Measurements from ENCODE around the gene CASP12. TPM values are rescaled to one million over a fixed set of nuclear protein-coding genes. Genes with fewer than 3 reads are reported as not detected.

Gene CASP12
- total and polyA plus RNA-seq, 8 donors: 0.16 to 0.66 (median 0.23) TPM; not detected in 3

DNA sequence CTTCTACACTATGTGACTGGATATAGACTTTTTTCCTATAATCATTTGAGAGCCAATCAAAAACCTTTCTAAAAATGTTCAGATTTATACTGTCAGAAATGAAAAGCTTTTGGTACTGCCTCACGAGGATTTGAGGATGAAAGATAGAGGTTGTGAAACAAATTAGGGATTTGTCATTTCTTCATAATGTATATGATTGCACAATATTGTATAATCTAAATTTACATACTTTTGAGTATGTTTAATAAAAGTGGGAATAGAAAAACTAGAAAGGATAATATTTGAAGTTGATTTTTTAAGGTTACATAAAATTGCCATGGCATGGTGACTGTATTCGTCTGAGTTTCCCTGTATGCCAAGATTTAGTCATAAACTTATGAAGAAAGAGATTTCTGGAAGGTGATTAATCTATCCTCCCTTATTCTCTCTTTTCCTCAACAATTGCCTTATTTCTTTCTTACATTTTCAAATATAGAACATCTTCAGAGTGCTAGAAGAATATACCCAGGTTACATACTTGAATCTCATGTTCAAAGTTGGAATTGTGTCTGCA is 56.2 kb downstream of the CASP12 start:
- intact Hi-C loops (cut with DNase I): no loop called here
- no peak for ATAC-seq
- Histone ChIP-seq H3K27me3 (no peaks in the 10 kb centered on the region), H3K27ac (no peak overlapping the region), H3K4me1 (no peaks in the 10 kb centered on the region), H3K36me3 (no peaks in the 10 kb centered on the region), H3K9me3 (no peaks in the 10 kb centered on the region), H3K4me3 (no peak overlapping the region)
- WGBS, 2 donors: 65 to 82% methylated on average over 2 of the region's 2 CpGs
- no peak for FAIRE-seq
- TF ChIP-seq, protein P1, sequence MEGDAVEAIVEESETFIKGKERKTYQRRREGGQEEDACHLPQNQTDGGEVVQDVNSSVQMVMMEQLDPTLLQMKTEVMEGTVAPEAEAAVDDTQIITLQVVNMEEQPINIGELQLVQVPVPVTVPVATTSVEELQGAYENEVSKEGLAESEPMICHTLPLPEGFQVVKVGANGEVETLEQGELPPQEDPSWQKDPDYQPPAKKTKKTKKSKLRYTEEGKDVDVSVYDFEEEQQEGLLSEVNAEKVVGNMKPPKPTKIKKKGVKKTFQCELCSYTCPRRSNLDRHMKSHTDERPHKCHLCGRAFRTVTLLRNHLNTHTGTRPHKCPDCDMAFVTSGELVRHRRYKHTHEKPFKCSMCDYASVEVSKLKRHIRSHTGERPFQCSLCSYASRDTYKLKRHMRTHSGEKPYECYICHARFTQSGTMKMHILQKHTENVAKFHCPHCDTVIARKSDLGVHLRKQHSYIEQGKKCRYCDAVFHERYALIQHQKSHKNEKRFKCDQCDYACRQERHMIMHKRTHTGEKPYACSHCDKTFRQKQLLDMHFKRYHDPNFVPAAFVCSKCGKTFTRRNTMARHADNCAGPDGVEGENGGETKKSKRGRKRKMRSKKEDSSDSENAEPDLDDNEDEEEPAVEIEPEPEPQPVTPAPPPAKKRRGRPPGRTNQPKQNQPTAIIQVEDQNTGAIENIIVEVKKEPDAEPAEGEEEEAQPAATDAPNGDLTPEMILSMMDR (IDR thresholded peaks at IDR 0.05): no peak
- no peak for DNase-seq

DNA sequence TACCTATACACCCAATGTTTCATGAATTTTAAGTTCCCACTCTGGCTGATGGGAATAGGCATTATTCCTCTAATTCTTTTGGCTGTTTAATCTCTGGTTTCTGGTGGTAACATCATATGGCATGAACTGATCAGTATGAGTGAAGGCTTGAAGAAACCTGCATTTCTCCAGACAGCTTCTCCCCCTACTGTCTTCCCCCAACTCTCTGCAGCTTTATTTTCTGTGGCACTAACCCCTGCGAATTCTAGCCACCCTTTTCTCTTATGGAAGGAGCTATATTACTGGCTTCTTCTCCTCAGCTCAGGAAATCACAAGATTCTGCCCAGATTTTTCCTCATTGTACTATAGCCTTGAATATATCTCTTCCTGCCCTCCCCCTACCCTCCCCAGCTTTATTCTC is 57.1 kb downstream of the CASP12 start:
- WGBS, 2 donors: 58 to 61% methylated on average over 1 of the region's 1 CpG
- intact Hi-C loops (cut with DNase I): no loop called here
- TF ChIP-seq, protein P1 (IDR thresholded peaks at IDR 0.05): no peak

DNA sequence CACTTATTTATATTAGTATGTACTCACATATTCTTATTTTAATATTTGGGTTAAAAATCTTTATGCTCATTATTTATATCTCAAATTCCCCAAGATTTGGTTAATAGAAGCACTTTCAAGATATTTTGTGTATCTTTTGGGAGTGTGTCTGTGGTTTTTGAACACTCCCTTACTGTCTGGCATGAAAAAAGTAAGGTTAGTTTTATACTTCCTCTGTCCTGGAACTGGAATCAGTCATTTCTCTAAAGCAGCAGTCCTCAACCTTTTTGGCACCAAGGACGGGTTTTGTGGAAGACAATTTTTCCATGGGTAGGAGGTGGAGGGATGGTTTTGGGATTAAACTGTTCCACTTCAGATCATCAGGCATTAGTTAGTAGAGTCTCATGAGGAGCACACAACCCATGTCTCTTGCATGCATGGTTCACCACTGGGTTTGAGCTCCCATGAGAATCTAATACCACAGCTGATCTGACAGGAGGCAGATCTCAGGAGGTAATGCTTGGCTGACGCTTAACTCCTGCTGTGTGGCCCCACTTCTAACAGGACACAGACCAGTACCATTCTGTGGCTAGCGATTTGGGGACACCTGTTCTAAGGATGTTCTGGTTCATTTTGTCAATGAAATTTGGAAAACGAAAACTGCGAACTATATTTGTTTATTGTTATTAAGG is 60.2 kb downstream of the CASP12 start:
- ATAC-seq (no peak), FAIRE-seq (no peak), DNase-seq (no peak)
- no peaks in the 10 kb centered on the region for H3K27me3 ChIP-seq
- WGBS, 2 donors: 84 to 88% methylated on average over 5 of the region's 5 CpGs
- H3K4me1 ChIP-seq: no peaks in the 10 kb centered on the region
- no peak overlapping the region for H3K27ac ChIP-seq
- H3K36me3 ChIP-seq: no peaks in the 10 kb centered on the region
- H3K9me3 ChIP-seq: no peaks in the 10 kb centered on the region
- TF ChIP-seq, protein P1 (IDR thresholded peaks at IDR 0.05): no peak
- H3K4me3 ChIP-seq: no peak overlapping the region
- intact Hi-C loops (cut with DNase I): no loop called here

More for the DNA sequence above, 57.1 kb downstream of the CASP12 start:
- Histone ChIP-seq H3K27ac (no peak overlapping the region), H3K9me3 (no peaks in the 10 kb centered on the region), H3K27me3 (no peaks in the 10 kb centered on the region), H3K36me3 (no peaks in the 10 kb centered on the region), H3K4me1 (no peaks in the 10 kb centered on the region), H3K4me3 (no peak overlapping the region)
- DNase-seq (no peak), FAIRE-seq (no peak), ATAC-seq (no peak)

DNA sequence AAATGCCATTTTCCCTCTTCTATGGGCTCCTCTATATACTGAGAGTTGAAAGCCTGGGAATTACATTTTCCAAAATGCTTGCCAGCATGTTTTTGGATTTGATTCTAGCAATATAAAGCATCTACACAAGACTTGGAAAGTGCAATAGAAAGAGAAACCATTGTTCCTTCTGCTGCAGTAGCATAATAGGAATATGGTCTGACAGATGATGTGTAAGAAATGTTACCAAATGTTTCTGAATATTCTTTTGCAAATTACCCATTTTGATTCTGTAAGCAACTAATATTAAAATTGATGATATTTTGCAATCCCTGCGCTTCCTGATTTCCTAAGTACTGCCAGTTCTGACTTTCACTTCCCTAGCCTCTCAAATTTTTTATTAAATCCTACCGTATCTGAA is 61.6 kb downstream of the CASP12 start:
- no peaks in the 10 kb centered on the region for H3K9me3 ChIP-seq
- ATAC-seq (no peak), FAIRE-seq (no peak), DNase-seq (no peak)
- TF ChIP-seq, protein P1 (IDR thresholded peaks at IDR 0.05): no peak
- no peaks in the 10 kb centered on the region for H3K36me3 ChIP-seq
- H3K27me3 ChIP-seq: no peaks in the 10 kb centered on the region
- H3K4me1 ChIP-seq: no peaks in the 10 kb centered on the region
- 47 to 72% methylated on average over 2 of the region's 2 CpGs for WGBS, 2 donors
- no peak overlapping the region for H3K27ac ChIP-seq
- intact Hi-C loops (cut with DNase I): no loop called here
- H3K4me3 ChIP-seq: no peak overlapping the region

Other genes with a start within 250 kb of the CASP12 start
- 10 to 100 TPM; 29.7 to 60.8 (median 42.9) TPM for gene CASP4, start 70.1 kb upstream of the CASP12 start, total RNA-seq
- gene CASP4, start 70.1 kb upstream of the CASP12 start, polyA plus RNA-seq: 10 to 100 TPM; 39.2 to 46.0 TPM
- under 1 TPM in 1 of 6 donors, not detected in 5; 0.25 TPM for gene CASP5, start 124.7 kb upstream of the CASP12 start, total RNA-seq
- under 1 TPM in 1 of 2 donors, not detected in 1; 0.12 TPM for gene CASP5, start 124.7 kb upstream of the CASP12 start, polyA plus RNA-seq
- gene CASP1, start 136.7 kb upstream of the CASP12 start, total RNA-seq: 10 to 100 TPM in 2 of 6 donors, 1 to 10 TPM in 4; 1.9 to 17.4 (median 4.9) TPM
- gene CASP1, start 136.7 kb upstream of the CASP12 start, polyA plus RNA-seq: 1 to 10 TPM; 4.8 to 7.9 TPM
- gene CARD16, start 146.9 kb upstream of the CASP12 start, total RNA-seq: 1 to 10 TPM in 5 of 6 donors, under 1 TPM in 1; 0.51 to 9.8 (median 1.6) TPM
- gene CARD16, start 146.9 kb upstream of the CASP12 start, polyA plus RNA-seq: 1 to 10 TPM; 5.3 to 8.2 TPM
- gene CARD18, start 241.3 kb upstream of the CASP12 start, total RNA-seq: not detected
- gene CARD18, start 241.3 kb upstream of the CASP12 start, polyA plus RNA-seq: under 1 TPM in 1 of 2 donors, not detected in 1; 0.33 TPM